Right atrium auricular region (tissue), 2 donors: ENCODE data around the gene ATP2B2. TPM values are rescaled to one million over a fixed set of nuclear protein-coding genes. Genes with fewer than 3 reads are reported as not detected.

Experiments
- DNase-seq: peaks from one replicate; pipeline ENCODE4 v3.0.0-alpha.2; 2019; ENCODE audit warnings: low spot score
- H3K27ac ChIP-seq, 2 donors: fragments of 200-600 bp; sonication (generic); 1 replicate in 1 of 2; 2 replicates in 1 of 2; pipeline ENCODE4 v1.5.1; 2016 to 2019
- H3K27me3 ChIP-seq, 2 donors: fragments of 200-600 bp; sonication (generic); one replicate each; pipeline versions ENCODE4 v1.5.1 to v1.6.0; 2017 to 2019
- H3K36me3 ChIP-seq: fragments of 200-600 bp; sonication (generic); one replicate; pipeline ENCODE4 v1.5.1; 2016
- H3K4me1 ChIP-seq, 2 donors: fragments of 200-600 bp; sonication (generic); one replicate each; pipeline versions ENCODE4 v1.5.1 to v1.6.0; 2017 to 2019
- H3K4me3 ChIP-seq, 2 donors: fragments of 200-600 bp; sonication (generic); 1 replicate in 1 of 2; 2 replicates in 1 of 2; pipeline ENCODE4 v1.5.1; 2017 to 2019; ENCODE audit warnings: mild to moderate bottlenecking in 1 of 2, moderate library complexity in 1 of 2
- H3K9me3 ChIP-seq, 2 donors: fragments of 200-600 bp; sonication (generic); one replicate each; pipeline ENCODE4 v1.5.1; 2019
- CTCF ChIP-seq, 2 donors: fragments of 200-600 bp; sonication (generic); IDR thresholded peaks; one replicate each; pipeline ENCODE4 v1.5.1; 2019; ENCODE audit warnings: antibody characterized with exemption in 2 of 2
- total RNA-seq, 2 donors: library from RNA; depleted of rRNA; stranded (reverse); fragments of >200 nt; gene quantifications; one replicate each; pipeline ENCODE4 v1.1.0, GENCODE V29; 2016

ATP2B2 gene
- total RNA-seq, 2 donors from 2014 or later, result 0.12 to 0.15 TPM

DNA sequence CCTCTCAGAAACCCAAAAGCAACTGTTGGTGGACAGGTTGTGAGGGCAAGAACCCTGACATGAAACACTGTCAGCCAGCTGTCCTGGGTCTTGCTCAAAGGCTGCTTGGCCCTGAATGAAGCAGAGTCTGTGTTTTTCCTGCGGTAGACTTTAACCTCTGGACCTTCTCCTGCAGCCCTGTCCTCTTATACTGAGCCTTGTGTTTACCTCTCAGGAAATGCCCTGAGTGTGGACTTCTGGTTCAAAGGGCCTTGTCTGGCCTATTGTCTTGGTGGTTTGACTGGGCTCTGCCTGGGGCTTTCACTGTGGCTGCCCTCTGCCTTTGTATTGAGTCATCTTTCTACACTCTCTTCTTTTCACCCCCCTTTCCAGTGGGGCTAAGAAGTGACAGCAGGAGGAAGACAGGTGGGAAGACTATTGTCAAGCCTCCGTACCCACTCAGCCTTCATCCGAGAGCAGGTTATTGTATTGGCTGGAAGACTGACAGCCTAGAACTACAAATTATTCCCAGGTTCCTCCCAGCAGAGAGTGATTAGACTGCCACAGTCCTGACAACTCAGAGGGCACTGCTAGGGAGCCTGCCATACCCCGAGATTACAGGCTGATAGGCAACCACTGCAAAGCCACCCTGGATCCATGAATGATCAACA is 187.9 kb downstream of the ATP2B2 start:
- H3K4me1 ChIP-seq, result peaks cover 0 to 23% of the 10 kb centered on the region in 2 donors
- no peak for DNase-seq
- no peak for TF ChIP-seq CTCF (IDR thresholded peaks at IDR 0.05)
- H3K9me3 ChIP-seq, result no peaks in the 10 kb centered on the region
- H3K36me3 ChIP-seq, result peaks cover 60% of the 10 kb centered on the region
- H3K27me3 ChIP-seq, result no peaks in the 10 kb centered on the region
- H3K27ac ChIP-seq, result no peak overlapping the region
- H3K4me3 ChIP-seq, result no peak overlapping the region

DNA sequence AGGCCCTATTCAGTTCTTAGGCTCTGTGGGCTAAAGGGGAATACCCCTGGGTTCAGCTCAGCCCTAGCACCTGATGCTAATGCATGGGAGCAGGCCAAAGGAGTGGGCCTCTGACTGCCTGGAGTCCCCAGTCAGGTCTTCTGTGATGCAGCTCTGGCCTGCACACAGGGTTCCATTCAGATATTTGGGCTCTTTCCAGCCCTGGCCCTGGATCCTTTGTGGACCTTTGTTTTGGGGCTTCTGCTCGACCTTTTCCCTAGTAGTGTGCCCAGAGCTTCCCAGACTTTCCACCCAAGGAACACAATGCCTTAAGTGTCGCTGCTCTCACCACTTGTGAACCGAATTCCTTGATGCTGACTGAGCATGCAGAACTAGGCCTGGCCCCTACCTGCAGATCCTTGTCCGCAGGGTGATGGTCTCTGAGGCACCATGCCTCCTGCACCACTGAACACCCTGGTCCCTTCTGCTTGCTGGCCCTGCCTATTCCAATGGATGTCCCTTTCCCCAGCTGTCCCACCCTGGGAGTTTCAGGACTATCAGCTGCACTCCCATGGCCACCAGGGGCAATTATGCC is 189.5 kb downstream of the ATP2B2 start:
- Histone ChIP-seq H3K9me3 (no peaks in the 10 kb centered on the region), H3K27me3 (no peaks in the 10 kb centered on the region), H3K4me3 (no peak overlapping the region), H3K27ac (no peak overlapping the region), H3K4me1 (peaks cover 0 to 23% of the 10 kb centered on the region in 2 donors), H3K36me3 (peaks cover 76% of the 10 kb centered on the region)
- no peak for DNase-seq
- no peak for TF ChIP-seq CTCF (IDR thresholded peaks at IDR 0.05)

DNA sequence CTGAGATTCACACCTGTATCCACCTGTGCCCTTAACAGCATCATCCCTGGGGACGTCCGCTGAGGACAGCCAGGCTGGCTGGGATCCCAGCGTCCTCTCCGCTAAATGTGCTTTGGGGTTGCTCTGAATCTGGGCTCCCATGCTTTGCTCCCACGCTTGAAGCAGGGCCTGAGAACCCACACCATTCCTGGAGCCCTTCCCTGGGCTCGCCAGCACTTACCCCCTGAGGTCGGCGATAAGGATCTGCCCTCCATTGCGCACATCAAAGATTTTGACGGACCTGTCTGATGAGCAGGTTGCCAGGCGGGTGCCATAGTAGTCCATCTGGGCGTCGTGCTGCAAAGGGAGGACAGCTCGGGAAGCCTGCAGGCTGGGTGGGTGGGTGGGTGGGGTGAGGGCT is 190.3 kb downstream of the ATP2B2 start:
- no peak overlapping the region for H3K27ac ChIP-seq
- no peaks in the 10 kb centered on the region for H3K9me3 ChIP-seq
- peaks cover 0 to 19% of the 10 kb centered on the region in 2 donors for H3K4me1 ChIP-seq
- H3K4me3 ChIP-seq, result no peak overlapping the region
- no peak for TF ChIP-seq CTCF (IDR thresholded peaks at IDR 0.05)
- no peak for DNase-seq
- H3K27me3 ChIP-seq, result no peaks in the 10 kb centered on the region
- H3K36me3 ChIP-seq, result peaks cover 84% of the 10 kb centered on the region

DNA sequence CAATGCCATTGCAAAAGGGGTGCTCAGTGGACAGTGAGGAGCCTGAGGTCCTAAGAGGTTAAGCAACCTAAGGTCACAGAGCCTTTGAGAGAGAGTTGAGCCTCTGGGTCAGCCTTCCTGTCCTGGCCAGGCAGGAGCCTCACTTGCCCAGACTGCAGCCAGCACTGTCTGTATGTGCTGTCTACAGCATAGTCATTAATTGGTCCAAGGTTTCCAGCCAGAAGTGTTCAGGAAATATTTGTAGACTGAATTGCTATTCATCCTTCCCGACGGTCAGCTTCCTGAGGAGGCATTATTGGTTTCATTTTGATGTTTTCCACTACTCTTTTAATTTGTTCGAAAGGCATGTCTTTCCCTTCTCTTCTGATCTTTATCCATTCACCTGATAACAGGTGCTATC is 192.5 kb downstream of the ATP2B2 start:
- Histone ChIP-seq H3K27ac (no peak overlapping the region), H3K4me3 (no peak overlapping the region), H3K27me3 (no peaks in the 10 kb centered on the region), H3K36me3 (peaks cover 79% of the 10 kb centered on the region), H3K9me3 (no peaks in the 10 kb centered on the region), H3K4me1 (no peaks in the 10 kb centered on the region)
- no peak for TF ChIP-seq CTCF (IDR thresholded peaks at IDR 0.05)
- no peak for DNase-seq

GRCh38 chr3:10312391-10312790 is 193.0 kb downstream of the ATP2B2 start:
- TF ChIP-seq CTCF (IDR thresholded peaks at IDR 0.05), result no peak
- H3K4me1 ChIP-seq, result no peaks in the 10 kb centered on the region
- H3K4me3 ChIP-seq, result no peak overlapping the region
- DNase-seq, result no peak
- no peak overlapping the region for H3K27ac ChIP-seq
- no peaks in the 10 kb centered on the region for H3K9me3 ChIP-seq
- no peaks in the 10 kb centered on the region for H3K27me3 ChIP-seq
- H3K36me3 ChIP-seq, result peaks cover 74% of the 10 kb centered on the region

- H3K27ac ChIP-seq, result no peak overlapping the region
- TF ChIP-seq CTCF (IDR thresholded peaks at IDR 0.05), result no peak
- H3K36me3 ChIP-seq, result peaks cover 75% of the 10 kb centered on the region
- H3K9me3 ChIP-seq, result no peaks in the 10 kb centered on the region
- H3K4me3 ChIP-seq, result no peak overlapping the region
- H3K4me1 ChIP-seq, result no peaks in the 10 kb centered on the region
- H3K27me3 ChIP-seq, result no peaks in the 10 kb centered on the region
- no peak for DNase-seq
These were observed 193.7 kb downstream of the ATP2B2 start for GRCh38 chr3:10311710-10312109.
